HG02938 (cell line): ENCODE results near the gene CDKN2C.
A peak's percentile ranks its signal among the peaks of the same experiment; 100 is the strongest.
"Not testable (repeated sequence)": the region's sequence is repeated elsewhere in the genome, so short reads cannot be mapped to it uniquely, and the experiment has no call there.

Source experiments
- ATAC-seq: cut with Tn5 transposase; IDR thresholded peaks from one replicate; pipeline ENCODE4 v1.9.1; 2021; ENCODE audit warnings: mild to moderate bottlenecking, moderate library complexity; ENCODE audit not compliant: unreplicated experiment

CDKN2C gene

GRCh38 chr1:50969611-50970508, at the start of gene CDKN2C:
TSS of gene CDKN2C (plus strand) at chr1:50970245. CDS start at chr1:50970369, 124 bp downstream.
- peak; percentile 31 for ATAC-seq

- ATAC-seq, result no peak
These were observed 49.6 kb upstream of the CDKN2C start for GRCh38 chr1:50920409-50920808.

- no peak for ATAC-seq
These were observed 49.0 kb upstream of the CDKN2C start for GRCh38 chr1:50921029-50921428.

GRCh38 chr1:50923564-50923963, 46.5 kb upstream of the CDKN2C start:
- no peak for ATAC-seq

GRCh38 chr1:50929376-50929958, 40.6 kb upstream of the CDKN2C start:
- ATAC-seq, result no peak

- peak; percentile 79 for ATAC-seq
These were observed 39.9 kb upstream of the CDKN2C start for GRCh38 chr1:50930193-50930592.

- no peak for ATAC-seq
These were observed 38.9 kb upstream of the CDKN2C start for GRCh38 chr1:50930965-50931737.

- ATAC-seq, result not testable (repeated sequence)
These were observed 38.0 kb upstream of the CDKN2C start for GRCh38 chr1:50932043-50932442.

- ATAC-seq, result not testable (repeated sequence)
These were observed 36.3 kb upstream of the CDKN2C start for GRCh38 chr1:50933770-50934169.

GRCh38 chr1:50934838-50935237, 35.2 kb upstream of the CDKN2C start:
- ATAC-seq, result no peak

- ATAC-seq, result not testable (repeated sequence)
These were observed 34.8 kb upstream of the CDKN2C start for GRCh38 chr1:50935276-50935675.

- ATAC-seq, result no peak
These were observed 33.7 kb upstream of the CDKN2C start for GRCh38 chr1:50936321-50936720.

- ATAC-seq, result no peak
These were observed 29.8 kb upstream of the CDKN2C start for GRCh38 chr1:50940291-50940690.

- ATAC-seq, result no peak
These were observed 27.7 kb upstream of the CDKN2C start for GRCh38 chr1:50942334-50942733.

- no peak for ATAC-seq
These were observed 20.6 kb upstream of the CDKN2C start for GRCh38 chr1:50949286-50949982.

- no peak for ATAC-seq
These were observed 19.6 kb upstream of the CDKN2C start for GRCh38 chr1:50950396-50950795.

GRCh38 chr1:50952566-50952965, 17.5 kb upstream of the CDKN2C start:
- not testable (repeated sequence) for ATAC-seq

- ATAC-seq, result no peak
These were observed 14.9 kb upstream of the CDKN2C start for GRCh38 chr1:50955116-50955515.

GRCh38 chr1:50959303-50959912, 10.6 kb upstream of the CDKN2C start:
- ATAC-seq, result peak; percentile 19
